Lower lobe of right lung (tissue), 2 donors: ENCODE results near the gene ATP6V0A1. TPM values are rescaled to one million over a fixed set of nuclear protein-coding genes. Genes with fewer than 3 reads are reported as not detected.

ENCODE experiments used
- ATAC-seq, 2 donors: fragments of 200-7000 bp; cut with Tn5 transposase; one replicate each; pipeline ENCODE4 v1.9.1; 2020 to 2022; ENCODE audit warnings: mild to moderate bottlenecking in 2 of 2, moderate library complexity in 2 of 2
- DNase-seq: peaks from one replicate; pipeline ENCODE4 v3.0.0-alpha.2; 2020
- H3K27ac ChIP-seq: fragments of 200-600 bp; one replicate; pipeline ENCODE4 v1.8.0; 2022
- H3K27me3 ChIP-seq: fragments of 200-600 bp; one replicate; pipeline ENCODE4 v1.8.0; 2022; ENCODE audit warnings: low read depth
- H3K36me3 ChIP-seq: fragments of 200-600 bp; one replicate; pipeline ENCODE4 v1.8.0; 2022; ENCODE audit warnings: mild to moderate bottlenecking
- H3K4me1 ChIP-seq: fragments of 200-600 bp; one replicate; pipeline ENCODE4 v1.8.0; 2022
- H3K4me3 ChIP-seq: fragments of 200-600 bp; one replicate; pipeline ENCODE4 v1.8.0; 2022; ENCODE audit warnings: mild to moderate bottlenecking
- H3K9me3 ChIP-seq: fragments of 200-600 bp; one replicate; pipeline ENCODE4 v1.8.0; 2022
- CTCF ChIP-seq: fragments of 200-600 bp; IDR thresholded peaks from one replicate; pipeline ENCODE4 v1.8.0; 2022; ENCODE audit warnings: antibody characterized with exemption, mild to moderate bottlenecking
- intact Hi-C: fragments of 100-400 bp; cut with DNase I; formaldehyde crosslinking; loops from one replicate; pipeline ENCODE4 v1.11.0; 2022
- total RNA-seq: library from RNA; stranded (reverse); fragmentation: NEBNext Ultra II Directional; extraction: Animal tissue kit (Norgen Biotek cat#: 25700); gene quantifications from one replicate; pipeline ENCODE4 v1.2.1, GENCODE V29; 2021
- donor health status: DM: no; HTN: yes; CAD: no; lungs with severe emphysema.

ATP6V0A1 gene
- total RNA-seq, 1 donor from 2014 or later: 107 TPM

- H3K27me3 ChIP-seq: no peaks in the 10 kb centered on the region
- peaks cover 49% of the 10 kb centered on the region for H3K4me1 ChIP-seq
- TF ChIP-seq CTCF: no peak
- DNase-seq (no peak), ATAC-seq (no peak)
- peaks cover 52% of the 10 kb centered on the region for H3K36me3 ChIP-seq
- intact Hi-C loops: loop anchor here (10.0 kb wide), 1 partner anchor 199 kb away; no protein-coding TSS in a partner anchor
- no peaks in the 10 kb centered on the region for H3K9me3 ChIP-seq
- H3K27ac ChIP-seq: peak overlapping the region; percentile 57
- H3K4me3 ChIP-seq: no peak overlapping the region
These were observed 55.0 kb downstream of the ATP6V0A1 start for GRCh38 chr17:42513686-42514085.

GRCh38 chr17:42514279-42514678, 55.6 kb downstream of the ATP6V0A1 start:
- Histone ChIP-seq H3K4me3 (no peak overlapping the region), H3K27ac (no peak overlapping the region), H3K4me1 (peaks cover 53% of the 10 kb centered on the region), H3K9me3 (no peaks in the 10 kb centered on the region), H3K27me3 (no peaks in the 10 kb centered on the region), H3K36me3 (peaks cover 46% of the 10 kb centered on the region)
- DNase-seq (no peak), ATAC-seq (no peak)
- intact Hi-C loops: loop anchor here (10.0 kb wide), 1 partner anchor 199 kb away; no protein-coding TSS in a partner anchor
- no peak for TF ChIP-seq CTCF

- H3K9me3 ChIP-seq: no peaks in the 10 kb centered on the region
- no peak overlapping the region for H3K27ac ChIP-seq
- intact Hi-C loops: loop anchor here (10.0 kb wide), 1 partner anchor 200 kb away; no protein-coding TSS in a partner anchor
- H3K4me1 ChIP-seq: peaks cover 55% of the 10 kb centered on the region
- TF ChIP-seq CTCF: no peak
- peaks cover 40% of the 10 kb centered on the region for H3K36me3 ChIP-seq
- no peak for DNase-seq
- no peak overlapping the region for H3K4me3 ChIP-seq
- no peak for ATAC-seq
- no peaks in the 10 kb centered on the region for H3K27me3 ChIP-seq
These were observed 56.2 kb downstream of the ATP6V0A1 start for GRCh38 chr17:42514867-42515266.

- peak; percentile 96 for TF ChIP-seq CTCF
- DNase-seq: peak; percentile 91
- intact Hi-C loops: loop anchor here (10.0 kb wide), 1 partner anchor 203 kb away; no protein-coding TSS in a partner anchor
These were observed 58.8 kb downstream of the ATP6V0A1 start for GRCh38 chr17:42517516-42517915.

GRCh38 chr17:42518046-42518754, 59.5 kb downstream of the ATP6V0A1 start:
- intact Hi-C loops: loop anchor here (10.0 kb wide), 1 partner anchor 203 kb away; no protein-coding TSS in a partner anchor
- H3K4me3 ChIP-seq: no peak overlapping the region
- peaks cover 45% of the 10 kb centered on the region for H3K36me3 ChIP-seq
- H3K4me1 ChIP-seq: peaks cover 77% of the 10 kb centered on the region
- peak; percentile 69 for DNase-seq
- H3K27me3 ChIP-seq: no peaks in the 10 kb centered on the region
- peak overlapping the region; percentile 90 for H3K27ac ChIP-seq
- TF ChIP-seq CTCF: no peak
- peak; percentile 69 to 74 for ATAC-seq
- no peaks in the 10 kb centered on the region for H3K9me3 ChIP-seq

More at GRCh38 chr17:42517516-42517915, 58.8 kb downstream of the ATP6V0A1 start:
- peaks cover 41% of the 10 kb centered on the region for H3K36me3 ChIP-seq
- H3K4me3 ChIP-seq: no peak overlapping the region
- peak overlapping the region; percentile 90 for H3K27ac ChIP-seq
- peaks cover 74% of the 10 kb centered on the region for H3K4me1 ChIP-seq
- peak; percentile 83 to 84 for ATAC-seq
- H3K27me3 ChIP-seq: no peaks in the 10 kb centered on the region
- no peaks in the 10 kb centered on the region for H3K9me3 ChIP-seq
